GM19023 (cell line): Measurements from ENCODE around the gene SLCO2B1.

Source experiments
- ATAC-seq: cut with Tn5 transposase; IDR thresholded peaks from one replicate; pipeline ENCODE4 v1.9.1; 2021; ENCODE audit warnings: mild to moderate bottlenecking, moderate library complexity; ENCODE audit not compliant: unreplicated experiment

SLCO2B1 gene

DNA sequence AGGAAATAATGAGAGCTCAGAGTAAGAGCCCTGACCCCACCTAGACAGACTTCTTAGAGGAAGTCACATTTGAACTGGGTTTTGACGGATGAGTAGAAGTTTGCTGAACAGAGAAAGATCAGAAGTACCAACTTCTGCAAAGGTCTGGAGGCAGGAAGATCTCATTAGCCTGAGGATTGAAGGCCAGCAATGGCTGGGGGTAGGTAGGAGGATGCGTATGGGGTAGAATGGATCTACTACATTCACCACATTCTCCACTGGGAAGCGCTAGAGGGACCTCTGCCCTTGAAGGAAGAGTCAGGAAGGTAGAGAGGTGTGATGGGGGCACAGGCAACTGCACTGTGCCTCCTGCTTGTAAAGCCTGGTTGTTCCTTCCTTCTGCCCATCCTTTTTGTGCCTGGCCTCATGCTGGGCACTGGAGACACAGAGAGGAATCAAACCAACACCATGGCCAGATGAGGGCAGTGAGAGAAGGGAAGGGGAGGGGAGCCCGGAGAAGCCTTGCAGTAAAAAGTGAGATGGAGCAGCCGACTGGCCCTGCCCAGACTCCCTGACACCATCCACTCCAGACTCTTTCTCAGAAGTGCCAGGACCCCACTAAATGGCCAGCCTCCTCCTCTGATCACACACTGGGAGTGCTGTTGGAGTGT, 94.6 kb downstream of the SLCO2B1 start:
- no peak for ATAC-seq

DNA sequence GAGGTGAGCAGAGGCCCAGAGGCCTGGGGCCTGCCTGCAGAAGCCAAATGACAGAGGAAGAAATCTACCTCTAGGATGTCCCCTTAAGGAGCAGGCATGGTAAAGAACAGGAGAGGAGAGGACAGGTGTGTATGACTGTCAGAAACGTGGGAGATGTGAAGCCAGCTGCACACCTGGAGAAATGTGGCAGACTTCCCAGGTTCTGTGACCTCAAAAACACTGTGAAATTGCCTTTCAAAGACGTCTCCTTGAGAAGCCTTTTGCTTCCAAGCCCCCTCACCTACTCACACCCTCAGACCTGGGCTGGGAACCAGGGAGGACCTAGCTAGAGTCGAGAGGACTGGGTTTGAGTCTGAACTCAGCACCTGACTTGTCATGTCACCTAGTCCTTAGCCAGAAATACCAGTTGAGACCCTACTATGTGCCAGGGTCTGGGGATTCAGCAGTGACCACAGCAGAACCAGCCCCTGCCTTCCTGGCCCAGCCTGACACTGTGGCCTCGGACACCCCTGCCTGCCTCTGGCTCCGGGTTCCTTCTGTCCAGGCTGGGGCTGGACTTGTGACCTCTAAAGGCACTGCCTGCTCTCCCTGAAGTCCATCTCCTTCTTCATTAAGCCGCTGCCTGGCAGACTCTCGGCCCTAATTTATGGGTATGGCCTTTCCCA, 95.2 kb downstream of the SLCO2B1 start:
- ATAC-seq = no peak

DNA sequence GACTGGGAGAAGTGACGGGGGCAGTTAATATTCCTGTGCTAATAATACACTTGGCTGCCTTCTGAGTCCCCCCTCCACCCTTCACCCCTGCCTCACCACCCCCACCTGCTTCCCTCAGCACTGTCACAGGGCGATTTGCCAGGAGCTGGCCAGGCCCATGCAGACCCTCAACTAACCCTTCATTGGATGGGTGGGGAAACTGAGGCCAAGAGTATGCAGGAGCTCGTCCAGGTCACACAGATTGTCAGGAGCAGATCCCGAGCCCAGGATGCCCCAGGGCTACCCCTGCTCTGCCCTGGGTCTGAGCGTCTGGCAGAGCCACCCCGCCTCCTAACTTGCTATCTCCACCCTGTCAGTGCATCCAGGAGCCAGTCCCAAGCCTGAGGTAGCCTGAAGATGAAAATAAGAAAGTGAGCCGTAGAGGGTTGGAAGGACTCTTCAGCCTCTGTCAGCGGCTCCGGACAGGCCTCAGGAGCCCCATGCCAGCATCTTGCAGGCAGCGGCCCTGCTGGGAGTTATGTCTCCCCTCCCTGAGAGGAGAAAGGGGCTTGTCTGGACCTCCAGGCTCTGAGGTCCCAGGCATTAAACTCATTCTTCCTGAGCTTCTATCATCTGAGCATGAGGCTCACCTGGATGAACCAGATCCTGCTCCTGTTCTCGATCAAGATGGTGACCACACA, 95.9 kb downstream of the SLCO2B1 start:
- no peak for ATAC-seq

DNA sequence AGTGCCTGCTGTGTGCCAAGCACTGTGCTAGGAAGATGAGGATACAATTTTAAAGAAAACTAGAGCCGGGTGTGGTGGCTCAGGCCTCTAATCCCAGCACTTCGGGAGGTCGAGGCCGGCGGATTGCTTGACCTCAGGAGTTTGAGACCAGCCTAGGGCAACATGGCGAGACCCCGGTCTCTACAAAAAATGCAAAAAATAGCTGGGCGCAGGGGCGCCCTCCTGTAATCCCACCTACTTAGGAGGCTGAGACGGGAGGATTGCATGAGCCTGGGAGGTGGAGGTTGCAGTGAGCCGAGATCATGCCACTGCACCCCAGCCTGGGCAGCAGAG, 98.0 kb downstream of the SLCO2B1 start:
- ATAC-seq = no peak

DNA sequence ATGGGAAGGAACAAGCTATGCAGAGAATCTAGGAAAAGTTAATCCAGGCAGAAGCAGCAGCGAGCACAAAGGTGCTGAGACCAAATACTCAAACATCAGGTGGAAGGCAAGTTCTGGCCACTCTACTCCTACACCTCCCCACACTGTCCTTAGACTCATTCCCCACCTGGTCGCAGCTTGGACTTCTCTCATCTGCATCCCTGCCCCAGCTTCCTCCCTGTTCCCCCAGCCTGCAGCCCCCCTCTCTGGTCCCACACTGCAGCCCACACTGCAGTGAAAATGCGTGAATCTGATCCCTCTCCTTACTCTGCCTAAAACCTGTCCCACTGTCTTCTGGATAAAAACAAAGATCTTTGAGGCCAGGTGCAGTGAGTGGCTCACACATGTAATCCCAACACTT, 98.8 kb downstream of the SLCO2B1 start:
- no peak for ATAC-seq

DNA sequence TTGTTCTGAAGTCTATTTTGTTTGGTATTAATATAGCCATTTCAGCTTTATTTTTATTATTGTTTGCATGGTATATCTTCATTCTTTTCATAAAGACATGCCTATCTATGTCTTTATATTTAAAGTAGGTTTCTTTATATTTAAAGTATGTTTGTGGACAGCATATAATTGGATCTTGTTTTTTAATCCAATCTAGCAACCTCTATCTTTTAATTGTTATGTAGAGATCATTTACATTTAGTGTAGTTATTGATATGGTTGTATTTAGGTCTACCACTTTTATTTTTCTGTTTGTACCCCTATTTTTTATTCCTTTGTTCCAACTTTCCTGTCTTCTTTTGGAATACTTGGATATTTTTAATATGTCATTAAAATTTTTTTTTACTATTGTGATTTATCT, 103.4 kb downstream of the SLCO2B1 start:
- no peak for ATAC-seq
